GM23338 (cell line): Measurements from ENCODE around the gene CEP78. TPM values are rescaled to one million over a fixed set of nuclear protein-coding genes. Genes with fewer than 3 reads are reported as not detected.

ENCODE experiments used
- ATAC-seq: fragments of 200-7000 bp; cut with Tn5 transposase; 3 replicates; pipeline ENCODE4 v1.9.1; 2020
- DNase-seq: peaks from one replicate; pipeline ENCODE4 v3.0.0-alpha.2; 2015; ENCODE audit warnings: low spot score
- H2AFZ ChIP-seq: fragments of 200-600 bp; sonication (generic); 2 replicates; pipeline ENCODE4 v1.8.0; 2016; ENCODE audit warnings: antibody characterized with exemption, mild to moderate bottlenecking, moderate library complexity
- H3F3A ChIP-seq: fragments of 200-600 bp; sonication (generic); replicated peaks from 2 replicates; pipeline ENCODE4 v1.8.0; 2017; ENCODE audit warnings: antibody characterized with exemption, mixed run types, low read depth
- H3K27ac ChIP-seq: fragments of 200-600 bp; sonication (generic); 2 replicates; pipeline ENCODE4 v1.6.1; 2016; ENCODE audit warnings: low read depth
- H3K27me3 ChIP-seq: fragments of 200-600 bp; sonication (generic); 2 replicates; pipeline ENCODE4 v1.8.0; 2016; ENCODE audit warnings: mild to moderate bottlenecking, mixed run types, moderate library complexity; ENCODE audit not compliant: insufficient read depth
- H3K36me3 ChIP-seq: fragments of 200-600 bp; sonication (generic); 2 replicates; pipeline ENCODE4 v1.8.0; 2016; ENCODE audit warnings: mild to moderate bottlenecking; ENCODE audit not compliant: insufficient read depth
- H3K4me1 ChIP-seq: fragments of 200-600 bp; sonication (generic); 2 replicates; pipeline ENCODE4 v1.8.0; 2016; ENCODE audit warnings: mild to moderate bottlenecking, moderate library complexity; ENCODE audit not compliant: insufficient read depth
- H3K4me2 ChIP-seq: fragments of 200-600 bp; sonication (generic); 2 replicates; pipeline ENCODE4 v1.7.1; 2017; ENCODE audit warnings: mixed run types
- H3K4me3 ChIP-seq: fragments of 200-600 bp; sonication (generic); 2 replicates; pipeline ENCODE4 v1.6.1; 2016; ENCODE audit warnings: mixed run types
- H3K79me2 ChIP-seq: fragments of 200-600 bp; sonication (generic); replicated peaks from 2 replicates; pipeline ENCODE4 v1.8.0; 2017; ENCODE audit warnings: mild to moderate bottlenecking; ENCODE audit not compliant: insufficient read depth
- H3K9me2 ChIP-seq: fragments of 200-600 bp; sonication (generic); 2 replicates; pipeline ENCODE4 v1.8.0; 2017; ENCODE audit not compliant: insufficient read depth
- H4K20me1 ChIP-seq: fragments of 200-600 bp; sonication (generic); replicated peaks from 2 replicates; pipeline ENCODE4 v1.8.0; 2017; ENCODE audit warnings: mild to moderate bottlenecking; ENCODE audit not compliant: insufficient read depth
- H3K27ac Mint-ChIP-seq: 2 replicates; pipeline ENCODE4 v1.8.0; 2020; ENCODE audit warnings: inconsistent platforms, mild to moderate bottlenecking, moderate library complexity, mixed read lengths
- H3K27me3 Mint-ChIP-seq: 3 replicates; pipeline ENCODE4 v1.8.0; 2022; ENCODE audit warnings: low read depth, mild to moderate bottlenecking, moderate library complexity, mixed read lengths, inconsistent platforms; ENCODE audit not compliant: insufficient read depth, poor library complexity
- H3K36me3 Mint-ChIP-seq: 3 replicates; pipeline ENCODE4 v1.8.0; 2021; ENCODE audit warnings: low read depth, mild to moderate bottlenecking, inconsistent platforms, moderate library complexity, mixed read lengths
- H3K4me1 Mint-ChIP-seq: 3 replicates; pipeline ENCODE4 v1.8.0; 2020; ENCODE audit warnings: mild to moderate bottlenecking, inconsistent platforms, mixed read lengths
- H3K4me3 Mint-ChIP-seq: 3 replicates; pipeline ENCODE4 v1.8.0; 2021; ENCODE audit warnings: moderate library complexity, mild to moderate bottlenecking, inconsistent platforms, mixed read lengths
- H3K9me3 Mint-ChIP-seq: 3 replicates; pipeline ENCODE4 v1.8.0; 2020; ENCODE audit warnings: moderate library complexity, mild to moderate bottlenecking, inconsistent platforms, mixed read lengths
- CREB1 ChIP-seq: fragments of 250-450 bp; sonication (Bioruptor Pico); IDR thresholded peaks from 2 replicates; pipeline ENCODE4 v1.5.0; 2020; ENCODE audit warnings: low read depth, mild to moderate bottlenecking, moderate library complexity
- EZH2phosphoT487 ChIP-seq: fragments of 200-600 bp; sonication (generic); IDR thresholded peaks from one replicate; pipeline ENCODE4 v1.8.1; 2018; ENCODE audit warnings: antibody characterized with exemption; ENCODE audit not compliant: unreplicated experiment
- JUNB ChIP-seq: IDR thresholded peaks from one replicate; pipeline ENCODE4 v1.6.1; 2016; ENCODE audit warnings: antibody characterized with exemption; ENCODE audit not compliant: unreplicated experiment
- NANOG ChIP-seq: IDR thresholded peaks from 2 replicates; pipeline ENCODE4 v1.6.1; 2016; ENCODE audit warnings: antibody characterized with exemption, borderline replicate concordance
- REST ChIP-seq: IDR thresholded peaks from one replicate; pipeline ENCODE4 v1.6.1; 2018; ENCODE audit warnings: antibody characterized with exemption; ENCODE audit not compliant: unreplicated experiment
- STAT1 ChIP-seq: IDR thresholded peaks from one replicate; pipeline ENCODE4 v1.6.1; 2016; ENCODE audit warnings: antibody characterized with exemption; ENCODE audit not compliant: unreplicated experiment
- ZNF462 ChIP-seq: fragments of 250-450 bp; sonication (Bioruptor Pico); IDR thresholded peaks from 2 replicates; pipeline ENCODE4 v1.5.0; 2020; ENCODE audit warnings: mild to moderate bottlenecking, moderate library complexity
- polyA plus RNA-seq: library from polyadenylated mRNA; unstranded; fragments of >200 nt; fragmentation: Nextera tagmentation; extraction: Ambion mirVana; gene quantifications from 2 replicates; pipeline ENCODE4 v1.2.1, GENCODE V29; 2016
- total RNA-seq: library from RNA; depleted of rRNA; stranded (reverse); fragments of >200 nt; shearing (Covaris generic); gene quantifications from 2 replicates; pipeline ENCODE4 v1.2.3, GENCODE V29; 2014
- TF ChIP-seq, protein P1 (sequence below), 2 experiments: fragments of 200-600 bp in 1 of 2; sonication (generic) in 1 of 2; conservative IDR thresholded peaks; 2 replicates each; pipeline versions ENCODE4 v1.5.1 to v1.6.1; 2016 to 2017; ENCODE audit warnings: antibody characterized with exemption in 2 of 2, low read depth in 2 of 2, mild to moderate bottlenecking in 2 of 2, moderate library complexity in 1 of 2
- TF ChIP-seq, protein P2 (sequence below): IDR thresholded peaks from 2 replicates; pipeline ENCODE4 v1.6.1; 2016; ENCODE audit warnings: antibody characterized with exemption

CEP78 gene
- total and polyA plus RNA-seq, 2 experiments from 2014 or later, result 19.9 to 48.3 TPM

DNA sequence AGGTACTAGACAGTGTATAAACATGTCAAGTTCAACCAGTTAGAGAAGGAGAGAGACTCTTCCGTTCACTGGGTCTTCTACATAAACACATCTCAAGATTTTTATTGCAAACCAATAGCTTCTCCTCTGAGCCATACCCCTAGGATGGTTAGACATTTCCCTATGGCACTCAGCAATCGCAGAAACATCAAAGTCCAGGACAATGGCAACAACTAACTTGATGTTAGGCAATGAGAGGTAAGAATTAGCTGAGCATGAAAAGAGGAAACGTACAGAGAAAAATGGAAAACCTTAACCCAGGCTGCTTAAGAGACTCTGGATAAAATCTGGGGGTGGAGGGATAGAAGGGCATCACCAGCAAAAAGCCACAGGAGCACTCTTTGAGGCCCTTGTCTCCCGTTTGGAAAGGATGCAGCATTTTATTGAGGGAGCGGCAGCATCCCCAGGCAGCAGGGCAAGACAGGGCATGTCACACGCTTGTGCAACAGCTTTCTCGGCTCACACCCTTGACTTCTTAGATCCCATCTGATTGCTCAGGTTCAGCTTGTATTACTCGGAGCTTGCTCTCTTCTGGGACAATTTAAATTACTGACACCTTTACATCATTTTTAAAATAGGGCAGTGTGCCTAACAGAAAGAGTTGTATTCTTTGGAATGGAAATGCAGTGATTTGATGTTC is 52.5 kb downstream of the CEP78 start (continued):
- TF ChIP-seq, protein P1, sequence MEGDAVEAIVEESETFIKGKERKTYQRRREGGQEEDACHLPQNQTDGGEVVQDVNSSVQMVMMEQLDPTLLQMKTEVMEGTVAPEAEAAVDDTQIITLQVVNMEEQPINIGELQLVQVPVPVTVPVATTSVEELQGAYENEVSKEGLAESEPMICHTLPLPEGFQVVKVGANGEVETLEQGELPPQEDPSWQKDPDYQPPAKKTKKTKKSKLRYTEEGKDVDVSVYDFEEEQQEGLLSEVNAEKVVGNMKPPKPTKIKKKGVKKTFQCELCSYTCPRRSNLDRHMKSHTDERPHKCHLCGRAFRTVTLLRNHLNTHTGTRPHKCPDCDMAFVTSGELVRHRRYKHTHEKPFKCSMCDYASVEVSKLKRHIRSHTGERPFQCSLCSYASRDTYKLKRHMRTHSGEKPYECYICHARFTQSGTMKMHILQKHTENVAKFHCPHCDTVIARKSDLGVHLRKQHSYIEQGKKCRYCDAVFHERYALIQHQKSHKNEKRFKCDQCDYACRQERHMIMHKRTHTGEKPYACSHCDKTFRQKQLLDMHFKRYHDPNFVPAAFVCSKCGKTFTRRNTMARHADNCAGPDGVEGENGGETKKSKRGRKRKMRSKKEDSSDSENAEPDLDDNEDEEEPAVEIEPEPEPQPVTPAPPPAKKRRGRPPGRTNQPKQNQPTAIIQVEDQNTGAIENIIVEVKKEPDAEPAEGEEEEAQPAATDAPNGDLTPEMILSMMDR (conservative IDR thresholded peaks at IDR 0.05; ENCODE audit: low read depth in 2 of 2), result no peak
- TF ChIP-seq CREB1 (CRISPR knock-in tag) (no peak), JUNB (no peak), STAT1 (no peak), EZH2phosphoT487 (no peak), REST (no peak), NANOG (no peak)
- TF ChIP-seq, protein P2, sequence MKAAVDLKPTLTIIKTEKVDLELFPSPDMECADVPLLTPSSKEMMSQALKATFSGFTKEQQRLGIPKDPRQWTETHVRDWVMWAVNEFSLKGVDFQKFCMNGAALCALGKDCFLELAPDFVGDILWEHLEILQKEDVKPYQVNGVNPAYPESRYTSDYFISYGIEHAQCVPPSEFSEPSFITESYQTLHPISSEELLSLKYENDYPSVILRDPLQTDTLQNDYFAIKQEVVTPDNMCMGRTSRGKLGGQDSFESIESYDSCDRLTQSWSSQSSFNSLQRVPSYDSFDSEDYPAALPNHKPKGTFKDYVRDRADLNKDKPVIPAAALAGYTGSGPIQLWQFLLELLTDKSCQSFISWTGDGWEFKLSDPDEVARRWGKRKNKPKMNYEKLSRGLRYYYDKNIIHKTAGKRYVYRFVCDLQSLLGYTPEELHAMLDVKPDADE, result no peak

DNA sequence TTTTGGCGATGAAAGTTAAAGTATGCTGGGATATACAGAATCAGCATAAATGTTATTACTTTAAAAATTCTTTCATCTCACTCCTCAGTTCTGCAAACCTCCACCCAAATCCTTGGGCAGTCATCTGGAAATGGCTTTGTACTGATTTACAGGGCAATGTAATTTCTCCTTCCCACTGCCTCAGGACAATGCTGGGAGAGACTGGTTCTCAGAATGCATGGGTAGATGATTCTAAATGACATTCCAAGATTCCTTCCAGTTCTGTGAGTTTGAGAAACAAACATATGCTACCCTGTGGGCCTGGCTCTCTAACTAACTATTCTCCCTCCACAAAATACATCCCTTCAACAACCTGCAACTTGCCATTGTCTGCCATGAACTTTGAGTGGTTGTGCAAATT is 53.6 kb downstream of the CEP78 start:
- H3K4me1 Mint-ChIP-seq, result peaks cover 10% of the 10 kb centered on the region
- DNase-seq (no peak), ATAC-seq (no peak)
- no peak overlapping the region for H3K4me3 Mint-ChIP-seq
- Histone ChIP-seq H3K4me1 (peaks cover 3% of the 10 kb centered on the region; the same call in 1 of the 2 replicates), H3K9me2 (peaks cover 9% of the 10 kb centered on the region), H2AFZ (no peak overlapping the region), H3K79me2 (no peaks in the 10 kb centered on the region), H3K27ac (no peak overlapping the region), H3K4me3 (no peak overlapping the region), H4K20me1 (no peaks in the 10 kb centered on the region), H3F3A (no peaks in the 10 kb centered on the region), H3K4me2 (no peak overlapping the region), H3K36me3 (no peaks in the 10 kb centered on the region), H3K27me3 (no peaks in the 10 kb centered on the region)
- H3K27ac Mint-ChIP-seq, result no peak overlapping the region
- no peaks in the 10 kb centered on the region for H3K27me3 Mint-ChIP-seq
- H3K9me3 Mint-ChIP-seq, result no peaks in the 10 kb centered on the region
- no peaks in the 10 kb centered on the region for H3K36me3 Mint-ChIP-seq
- TF ChIP-seq, protein P1 (conservative IDR thresholded peaks at IDR 0.05; ENCODE audit: low read depth in 2 of 2), result no peak
- no peak for TF ChIP-seq ZNF462 (CRISPR knock-in tag)
- no peak for TF ChIP-seq JUNB
